NCI-H748 treated with DMSO at 0.1 percent for 48 hours (cell line): ENCODE data around the gene ENAH.
"Not testable (repeated sequence)": the region's sequence is repeated elsewhere in the genome, so short reads cannot be mapped to it uniquely, and the experiment has no call there.

Experiments
- DNase-seq: peaks from one replicate; lab custom pipeline; 2025; lab: John Stamatoyannopoulos, UW

Gene ENAH

DNA sequence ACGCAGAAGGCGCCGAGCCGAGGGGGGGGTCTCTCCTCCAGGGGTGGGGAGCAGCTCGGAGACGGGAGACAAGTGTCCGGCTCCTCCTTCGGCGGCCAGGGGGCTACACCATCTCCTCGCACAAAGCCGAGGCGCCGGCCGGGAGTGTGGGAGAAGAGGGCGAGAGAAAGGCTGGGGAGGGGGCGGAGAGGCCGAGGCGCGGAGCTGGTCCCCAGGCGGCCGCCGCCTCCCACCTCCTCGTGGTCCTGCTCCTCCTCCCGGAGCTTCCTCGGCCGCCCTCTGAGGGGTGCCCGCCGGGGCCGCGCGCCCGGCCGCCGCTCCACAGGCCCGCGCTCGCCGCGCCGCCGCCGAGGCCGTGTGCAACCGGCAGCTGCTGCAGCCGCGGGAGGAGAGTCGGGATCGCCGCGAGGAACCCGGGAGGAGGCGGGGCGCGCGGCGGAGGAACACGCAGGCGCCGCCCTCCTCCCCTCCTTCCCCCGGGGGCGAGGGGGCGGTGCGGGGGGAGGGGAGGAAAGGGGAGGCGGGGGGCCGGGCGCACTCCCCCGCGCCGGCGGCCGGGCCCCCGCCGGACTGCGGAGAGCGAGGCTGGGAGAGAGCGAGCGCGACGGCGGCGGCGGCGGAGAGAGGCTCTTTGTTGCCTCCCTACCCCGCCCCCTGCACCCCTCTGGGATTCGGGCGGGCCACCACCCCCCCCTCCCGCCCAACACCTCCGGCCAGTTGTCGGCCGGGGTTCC lies at the start of gene ENAH:
ENAH (minus strand) TSS at position 395 of the 734 bp plus-strand sequence. CDS start 433 bp downstream, outside the sequence.
- peak; percentile 38 for DNase-seq

DNA sequence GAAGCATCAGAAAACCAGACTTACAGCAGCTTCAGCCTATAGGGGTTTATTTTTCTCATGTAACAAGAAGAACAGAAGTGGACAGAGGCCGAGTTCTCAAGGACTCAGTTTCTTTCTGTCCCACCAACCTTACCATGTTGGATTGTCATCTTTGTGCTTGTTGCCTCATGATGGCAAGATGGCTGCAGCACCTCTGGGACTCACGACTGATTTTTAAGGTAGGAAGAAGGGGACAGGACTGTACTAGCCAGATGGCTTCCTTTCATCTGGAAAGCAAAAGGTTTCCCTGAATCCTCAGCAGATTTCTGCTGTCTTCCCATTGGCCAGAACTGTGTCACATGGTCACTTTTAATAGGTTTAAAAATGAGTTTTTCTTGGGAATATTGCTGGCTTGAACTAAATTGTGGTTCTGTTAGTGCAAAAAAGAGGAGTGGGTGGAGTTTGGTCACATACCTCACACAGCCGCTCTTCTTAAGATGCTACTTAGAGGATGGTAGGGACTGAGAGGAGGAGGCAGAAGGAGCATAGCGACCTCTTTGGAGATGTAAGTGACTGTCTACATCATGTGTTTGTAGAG lies 48.1 kb upstream of the ENAH start:
- DNase-seq, result no peak

- no peak for DNase-seq
Observed at GRCh38 chr1:225700164-225700821, 47.4 kb upstream of the ENAH start.

- no peak for DNase-seq
Observed at GRCh38 chr1:225699336-225699735, 46.4 kb upstream of the ENAH start.

DNA sequence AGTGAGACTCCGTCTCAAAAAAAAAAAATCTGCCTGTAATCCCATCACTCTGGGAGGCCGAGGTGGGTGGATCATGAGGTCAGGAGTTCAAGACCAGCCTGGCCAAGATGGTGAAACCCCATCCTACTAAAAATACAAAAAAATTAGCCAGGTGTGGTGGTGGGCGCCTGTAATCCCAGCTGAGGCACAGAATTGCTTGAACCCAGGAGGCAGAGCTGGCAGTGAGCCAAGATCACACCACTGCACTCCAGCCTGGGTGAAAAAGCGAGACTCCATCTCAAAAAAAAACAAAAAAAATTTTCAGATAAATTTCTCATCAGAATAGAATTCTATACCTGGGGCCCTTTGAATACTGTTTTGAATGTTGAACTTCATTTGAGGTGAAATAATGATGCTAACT lies 45.3 kb upstream of the ENAH start:
- not testable (repeated sequence) for DNase-seq

DNA sequence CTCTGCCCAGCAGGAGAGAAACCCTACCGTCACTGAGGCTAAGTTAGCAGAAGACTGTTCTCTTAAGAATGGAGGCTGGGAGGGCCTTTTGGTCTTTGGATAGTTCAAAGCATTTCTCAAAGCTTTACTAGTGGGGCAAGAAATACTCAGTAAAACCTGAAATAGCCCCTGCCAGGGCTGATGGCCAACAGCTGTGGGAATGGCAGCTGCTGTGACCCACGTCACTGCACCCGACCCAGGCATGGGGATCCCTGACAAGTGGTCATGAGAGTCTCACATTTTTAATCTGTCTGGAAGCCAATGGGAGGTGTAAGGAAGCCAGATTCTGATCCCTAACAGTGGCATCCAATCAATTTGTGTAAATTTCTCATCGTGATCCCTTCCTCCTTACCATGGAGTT lies 44.5 kb upstream of the ENAH start:
- DNase-seq, result no peak

DNA sequence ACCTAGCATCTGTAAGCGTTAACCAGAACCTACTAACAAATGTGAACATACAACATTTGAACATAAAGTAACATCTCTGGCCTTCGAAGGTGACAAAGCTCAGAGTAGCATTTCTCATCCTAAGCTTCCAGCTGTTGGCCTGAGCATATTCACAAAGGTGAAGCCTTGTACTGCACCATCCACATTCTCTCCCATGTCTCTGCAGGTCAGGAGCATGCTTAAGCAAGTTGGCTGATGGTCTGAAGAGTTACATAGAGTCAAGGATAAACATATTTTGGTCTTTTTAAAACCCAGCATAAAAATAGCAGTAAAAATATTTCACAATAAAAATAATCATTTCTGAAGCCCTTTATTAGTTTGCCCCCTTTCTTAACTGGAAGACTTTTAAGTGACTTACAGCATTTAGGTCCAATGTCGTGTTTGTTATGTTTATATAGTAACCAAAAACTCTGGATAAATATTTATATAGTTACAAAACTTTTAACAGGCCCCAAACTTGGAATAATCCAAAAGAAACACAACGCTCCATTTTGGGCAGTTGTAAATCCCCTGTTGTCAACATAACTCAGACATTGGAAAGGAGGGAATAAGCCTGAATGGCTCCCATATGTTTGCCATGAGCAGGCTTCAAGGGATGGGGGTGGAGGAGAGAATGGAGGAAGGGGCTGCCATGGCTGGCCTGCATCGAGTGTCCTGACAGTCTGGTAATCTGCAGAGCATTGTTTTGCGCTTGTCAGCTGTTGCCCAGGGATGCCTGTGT lies 42.8 kb upstream of the ENAH start:
- DNase-seq, result no peak

GRCh38 chr1:225694151-225694603 lies 41.3 kb upstream of the ENAH start:
- DNase-seq, result peak; percentile 17

- not testable (repeated sequence) for DNase-seq
Observed at GRCh38 chr1:225693697-225694096, 40.8 kb upstream of the ENAH start.

DNA sequence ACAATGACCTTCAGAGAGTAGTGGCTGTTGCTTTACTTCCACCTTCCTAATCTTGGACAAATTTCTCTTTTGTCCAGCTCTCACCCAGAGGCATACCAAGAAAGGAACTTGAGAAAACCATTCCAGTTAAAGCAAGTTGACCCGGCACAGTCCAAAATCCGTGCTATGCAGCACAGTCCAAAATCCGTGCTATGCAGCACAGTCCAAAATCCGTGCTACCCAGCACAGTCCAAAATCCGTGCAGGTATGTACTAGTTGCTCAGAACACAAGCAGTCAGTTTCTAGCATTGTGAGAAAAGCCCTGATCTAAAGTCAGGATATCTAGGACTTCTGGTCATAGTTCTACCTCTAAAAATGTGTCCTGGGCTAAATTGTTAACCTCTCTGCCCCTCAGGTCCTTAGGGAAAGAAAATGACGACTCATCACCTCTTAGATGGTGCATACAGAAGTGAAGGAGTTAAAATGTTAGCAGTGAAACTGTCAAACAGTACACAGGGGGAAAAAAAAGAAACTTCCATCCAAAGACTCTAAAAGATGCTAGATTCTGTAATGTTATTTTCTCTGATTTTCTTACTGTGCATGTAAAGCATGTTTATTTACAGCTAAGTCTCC lies 40.3 kb upstream of the ENAH start:
- DNase-seq, result no peak

- DNase-seq, result no peak
Observed at GRCh38 chr1:225692517-225692879, 39.6 kb upstream of the ENAH start.

GRCh38 chr1:225691861-225692516 lies 39.1 kb upstream of the ENAH start:
- DNase-seq, result no peak

DNA sequence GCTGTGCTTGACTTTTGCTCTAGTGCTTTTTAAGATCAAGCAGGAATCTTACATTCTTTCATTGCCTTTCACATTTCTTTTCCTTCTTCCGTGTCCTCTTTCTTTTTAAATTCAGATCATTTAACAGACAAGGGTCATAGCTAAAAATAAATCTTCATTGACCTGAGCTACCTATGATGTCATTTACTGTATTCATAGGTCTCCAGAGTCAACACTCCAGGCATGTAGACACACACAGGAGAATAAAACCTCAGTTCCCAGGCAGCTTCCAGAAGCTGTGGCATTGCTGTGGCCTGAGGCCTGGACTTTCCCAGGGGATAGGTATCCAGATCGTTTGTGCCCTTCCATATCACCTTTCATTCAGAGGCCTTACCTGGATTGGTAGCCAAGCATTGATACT lies 38.5 kb upstream of the ENAH start:
- no peak for DNase-seq

- DNase-seq, result no peak
Observed at GRCh38 chr1:225689882-225690459, 37.0 kb upstream of the ENAH start.

- no peak for DNase-seq
Observed at GRCh38 chr1:225688345-225688744, 35.4 kb upstream of the ENAH start.

GRCh38 chr1:225685476-225686176 lies 32.7 kb upstream of the ENAH start:
- DNase-seq, result no peak

GRCh38 chr1:225684741-225685140 lies 31.8 kb upstream of the ENAH start:
- no peak for DNase-seq

GRCh38 chr1:225681231-225681630 lies 28.3 kb upstream of the ENAH start:
- no peak for DNase-seq

GRCh38 chr1:225678545-225678944 lies 25.6 kb upstream of the ENAH start:
- no peak for DNase-seq

- no peak for DNase-seq
Observed at GRCh38 chr1:225677350-225678124, 24.6 kb upstream of the ENAH start.
